GM19468 (cell line): ENCODE data around the gene COL4A5.

Experiments
- ATAC-seq: cut with Tn5 transposase; IDR thresholded peaks from one replicate; pipeline ENCODE4 v1.9.1; 2021; ENCODE audit warnings: mild to moderate bottlenecking, moderate library complexity, moderate number of reproducible peaks; ENCODE audit not compliant: unreplicated experiment; ENCODE audit errors: extremely low read depth

The COL4A5 gene

DNA sequence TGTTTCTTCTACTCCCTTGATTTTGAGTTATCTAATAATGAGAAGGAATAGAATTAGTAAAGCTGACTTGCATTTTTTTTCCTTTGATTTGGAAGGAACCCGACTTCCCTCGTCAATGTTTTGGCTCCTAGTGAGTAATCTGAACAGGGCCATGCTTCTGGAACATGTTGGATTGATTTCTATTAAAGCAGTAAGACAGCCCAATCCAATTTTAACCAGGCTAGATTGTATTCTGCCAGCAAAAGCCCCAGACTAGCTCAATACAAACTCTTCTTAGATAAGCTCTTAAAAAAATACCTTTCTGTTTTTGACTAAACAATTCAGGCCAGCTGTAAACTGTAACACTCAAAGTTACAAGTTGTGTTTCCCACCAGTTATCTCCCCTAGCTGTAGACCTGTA, 170.5 kb downstream of the COL4A5 start:
- ATAC-seq: no peak

DNA sequence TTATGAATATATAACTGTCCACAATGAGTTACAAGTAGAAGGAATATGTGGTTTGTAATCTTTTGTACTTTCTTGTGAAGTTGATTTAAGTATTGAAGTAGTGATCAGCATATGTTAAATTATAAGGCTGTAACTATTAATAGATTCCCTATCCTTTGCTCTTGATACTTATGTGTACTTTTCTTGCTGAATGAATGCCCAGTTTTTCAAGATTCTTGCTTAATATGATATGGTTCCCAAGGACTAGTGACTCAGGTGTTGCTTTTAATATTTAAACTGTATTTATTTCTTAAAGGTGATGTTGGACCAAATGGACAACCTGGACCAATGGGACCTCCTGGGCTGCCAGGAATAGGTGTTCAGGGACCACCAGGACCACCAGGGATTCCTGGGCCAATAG, 175.0 kb downstream of the COL4A5 start:
- no peak for ATAC-seq

DNA sequence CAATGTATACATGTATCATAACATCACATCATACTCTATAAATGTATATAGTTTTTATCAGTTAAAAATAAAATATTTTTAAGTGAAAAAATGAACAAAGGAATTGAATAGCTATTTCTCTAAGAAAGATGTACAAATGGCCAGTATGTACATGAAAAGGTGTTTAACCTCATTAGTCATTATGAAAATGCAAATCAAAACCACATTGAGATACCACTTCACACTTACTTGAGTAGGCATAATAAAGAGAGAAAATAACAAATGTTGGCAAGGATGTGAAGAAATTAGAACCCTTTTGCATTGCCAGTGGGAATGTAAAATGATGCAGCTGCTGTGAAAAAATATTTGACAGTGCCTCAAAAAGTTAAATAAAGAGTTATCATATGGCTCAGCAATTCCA, 201.2 kb downstream of the COL4A5 start:
- ATAC-seq: no peak

DNA sequence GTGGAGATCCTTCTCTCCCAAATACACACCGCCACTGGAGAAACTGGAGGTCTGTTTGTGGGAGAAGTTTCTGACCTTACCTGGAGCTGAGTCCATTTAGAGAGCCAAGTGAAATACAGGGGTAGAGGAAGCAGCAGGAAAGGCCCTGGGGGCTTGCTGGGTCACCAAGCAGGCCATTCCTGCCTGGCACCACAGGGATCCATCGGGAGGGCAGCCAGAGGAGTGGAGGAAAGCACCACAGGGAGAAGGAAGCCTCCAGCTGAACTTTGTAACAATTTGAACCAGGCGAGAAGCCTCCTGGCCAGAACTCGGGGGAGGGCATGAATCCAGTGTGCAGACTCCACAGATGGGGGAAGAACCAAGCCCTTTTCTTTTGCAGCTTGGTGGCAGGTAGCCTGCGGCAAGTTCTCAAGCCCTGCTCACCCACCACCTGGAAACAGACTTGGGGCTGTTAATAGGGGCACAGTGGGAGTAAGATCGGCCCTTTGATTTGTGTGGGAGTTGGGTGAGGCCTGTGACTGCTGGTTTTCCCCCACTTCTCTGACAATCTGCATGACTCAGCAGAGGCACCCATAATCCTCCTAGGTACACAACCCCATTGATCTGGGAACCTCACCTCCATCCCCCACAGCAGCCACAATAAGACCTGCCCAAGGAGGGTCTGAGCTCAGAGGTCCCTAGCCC, 202.1 kb downstream of the COL4A5 start:
- no peak for ATAC-seq

DNA sequence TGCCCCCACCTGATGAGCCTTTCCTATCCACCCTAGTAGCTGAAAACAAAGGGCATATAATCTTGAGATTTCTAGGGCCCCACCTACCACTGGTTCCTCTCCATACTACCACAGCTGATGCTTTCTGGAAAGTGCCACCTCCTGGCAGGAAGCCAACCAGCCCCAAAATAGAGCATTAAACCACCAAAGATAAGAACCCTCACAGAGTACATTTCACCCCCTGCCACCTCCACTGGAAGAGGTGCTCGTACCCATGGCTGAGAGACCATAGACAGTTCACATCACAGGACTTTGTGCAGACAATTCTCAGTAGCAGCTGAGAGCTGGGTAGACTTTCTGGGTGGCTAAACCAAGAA, 202.6 kb downstream of the COL4A5 start:
- no peak for ATAC-seq

DNA sequence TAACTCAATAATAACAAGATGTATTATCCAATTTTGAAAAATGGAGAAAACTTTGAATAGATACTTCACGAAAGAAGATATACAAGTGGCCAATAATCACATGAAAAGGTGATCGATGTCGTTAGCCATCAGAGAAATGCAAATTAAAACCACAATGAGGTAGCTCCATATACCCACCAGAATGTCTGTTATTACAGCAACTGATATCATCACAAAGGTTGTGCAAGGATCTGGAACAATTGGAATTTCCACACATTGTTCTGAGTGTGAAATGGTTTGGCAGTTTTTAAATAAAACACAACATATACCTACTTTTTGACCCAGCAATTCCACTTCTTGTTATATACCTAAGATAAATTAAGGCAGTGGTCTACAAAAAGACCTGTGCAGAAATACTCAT, 225.1 kb downstream of the COL4A5 start:
- no peak for ATAC-seq

DNA sequence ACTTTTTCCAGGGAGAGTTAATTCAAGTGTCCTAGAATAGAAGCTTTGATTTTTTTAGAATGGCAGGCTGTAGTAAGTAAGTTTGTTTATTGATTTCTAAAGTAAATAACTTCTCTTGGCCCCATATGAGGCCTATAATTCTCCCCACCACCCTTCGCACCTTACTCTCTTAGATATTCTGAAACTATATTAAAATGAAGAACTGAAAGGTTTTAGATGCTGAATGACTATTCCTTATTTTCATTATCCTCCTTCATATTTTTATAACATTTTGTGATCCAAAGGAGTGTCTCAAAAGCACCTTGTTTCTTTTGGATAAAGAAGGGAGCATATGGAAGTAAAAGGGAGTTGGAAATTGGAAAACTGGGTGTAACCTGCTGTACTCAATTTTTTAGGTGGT, 226.5 kb downstream of the COL4A5 start:
- ATAC-seq: no peak

DNA sequence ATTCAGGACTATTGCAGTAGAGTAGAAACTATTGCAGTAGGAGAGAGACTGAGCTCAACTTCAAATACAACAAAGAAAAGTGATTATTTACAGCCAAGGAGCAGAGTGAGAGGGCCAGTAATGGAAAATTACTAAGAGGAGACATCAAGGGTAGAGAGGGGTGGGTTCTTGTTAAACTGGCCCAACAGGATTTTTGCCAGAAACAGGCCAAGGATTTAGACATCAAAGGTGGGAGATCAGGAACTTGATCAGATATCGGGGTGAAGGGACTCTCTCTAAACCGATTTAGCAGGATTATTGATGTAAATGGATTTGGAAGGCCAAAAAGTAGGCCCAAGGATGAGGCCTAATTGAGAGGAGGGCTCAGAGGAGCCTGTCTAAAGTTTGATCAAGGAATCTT, 231.9 kb downstream of the COL4A5 start:
- no peak for ATAC-seq

DNA sequence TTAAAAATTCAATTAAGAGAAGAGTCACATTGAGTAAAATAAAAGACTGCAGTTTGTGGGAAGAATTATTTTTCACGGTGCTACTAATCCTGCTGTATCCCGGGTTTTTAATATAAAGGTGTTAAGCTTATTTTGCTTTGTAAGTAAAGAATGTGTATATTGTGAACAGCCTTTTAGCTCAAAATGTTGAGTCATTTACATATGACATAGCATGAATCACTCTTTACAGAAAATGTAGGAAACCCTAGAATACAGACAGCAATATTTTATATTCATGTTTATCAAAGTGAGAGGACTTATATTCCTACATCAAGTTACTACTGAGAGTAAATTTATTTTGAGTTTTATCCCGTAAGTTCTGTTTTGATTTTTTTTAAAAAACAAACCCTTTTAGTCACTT, 257.1 kb downstream of the COL4A5 start:
- no peak for ATAC-seq

DNA sequence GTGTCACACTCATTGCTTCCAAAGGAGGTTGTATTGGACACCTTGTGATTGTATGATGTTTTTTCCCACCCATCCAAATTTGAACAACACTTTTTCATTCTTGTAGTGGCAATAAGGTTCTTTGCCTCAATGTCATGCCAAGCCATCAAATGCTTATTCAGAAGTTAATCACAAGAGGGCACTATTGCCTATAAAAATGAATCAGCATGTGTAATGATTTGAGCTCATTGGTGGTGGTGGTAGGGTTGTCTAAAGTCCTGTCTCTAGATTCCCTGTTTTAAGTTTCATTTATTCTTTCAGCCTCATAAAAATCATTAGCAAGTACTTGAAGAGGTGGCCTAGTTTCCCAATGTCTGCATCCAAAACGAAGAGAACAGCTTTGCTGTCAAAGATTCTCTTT, 259.7 kb downstream of the COL4A5 start:
- ATAC-seq: peak; percentile 34

DNA sequence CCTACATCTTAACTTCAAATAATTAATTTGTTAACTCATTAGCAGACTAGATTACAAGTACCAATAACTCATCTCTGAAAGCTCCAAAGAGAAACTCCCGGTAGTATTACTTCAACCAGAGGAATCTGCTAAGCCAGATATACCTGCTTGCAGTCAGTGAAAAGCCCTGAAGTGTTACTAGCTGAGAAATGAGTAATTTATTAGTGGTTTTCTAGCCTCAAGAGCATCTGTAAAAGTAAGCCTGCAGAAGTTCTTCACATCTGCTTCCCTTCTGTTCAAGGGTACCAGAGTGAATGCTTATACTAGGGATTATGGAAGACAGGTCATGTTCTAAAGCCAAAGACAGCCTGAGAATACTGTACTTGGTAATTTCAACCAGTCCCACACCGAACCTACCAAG, 262.0 kb downstream of the COL4A5 start:
- ATAC-seq: no peak

DNA sequence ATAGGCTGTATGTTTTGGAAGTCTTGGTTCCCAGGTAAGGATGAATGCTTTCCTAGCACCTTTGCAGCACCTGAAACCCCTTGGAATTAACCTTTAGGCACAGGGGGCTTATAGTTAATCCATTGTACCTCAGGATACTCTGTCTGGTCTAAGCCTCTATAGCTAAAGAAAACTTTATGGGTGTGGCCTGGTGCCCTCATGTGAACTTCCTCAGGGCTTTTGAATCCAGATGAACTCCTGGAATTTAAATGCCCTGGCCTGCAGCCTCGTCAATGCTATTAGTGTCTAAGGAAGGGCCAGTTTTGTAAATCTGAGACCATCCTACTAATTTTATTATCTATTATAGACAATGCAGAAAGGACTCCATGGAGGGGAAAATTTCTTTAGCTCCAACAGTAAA, 262.9 kb downstream of the COL4A5 start:
- no peak for ATAC-seq

DNA sequence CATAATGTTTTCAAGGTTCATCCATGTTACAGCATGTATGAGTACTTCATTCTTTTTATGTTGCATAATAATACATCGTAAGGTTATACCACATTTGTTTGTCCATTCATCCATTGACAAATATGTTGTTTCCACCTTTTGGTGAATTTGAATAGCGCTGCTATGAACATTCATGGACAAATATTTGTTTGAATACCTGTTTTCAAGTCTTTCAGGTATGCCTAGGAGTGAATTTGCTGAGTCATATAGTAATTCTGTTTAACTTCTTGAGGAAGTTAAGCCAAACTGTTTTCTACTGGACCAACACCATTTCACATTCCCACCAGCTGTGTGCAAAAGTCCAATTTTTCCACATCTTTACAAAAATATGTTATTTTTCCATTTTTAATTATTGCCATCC, 265.2 kb downstream of the COL4A5 start:
- no peak for ATAC-seq

DNA sequence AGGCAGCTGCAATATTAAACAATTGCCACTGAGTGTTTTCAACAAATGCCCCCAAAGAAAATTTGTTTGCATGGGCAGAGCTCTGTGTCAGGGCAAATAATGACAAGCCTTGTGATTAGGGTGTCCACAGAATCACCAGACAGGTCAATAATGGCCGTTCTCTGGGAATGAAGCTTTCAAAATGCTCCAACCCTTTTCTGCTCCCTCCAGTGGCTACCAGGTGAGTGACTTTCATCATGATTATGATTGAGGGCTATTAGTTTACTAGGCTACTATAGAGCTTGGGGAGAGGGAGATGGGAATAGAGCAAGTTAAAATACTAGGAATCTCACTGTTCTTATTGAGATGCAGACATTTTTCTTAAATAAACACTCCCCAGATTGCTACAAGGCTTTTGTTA, 273.2 kb downstream of the COL4A5 start:
- no peak for ATAC-seq

DNA sequence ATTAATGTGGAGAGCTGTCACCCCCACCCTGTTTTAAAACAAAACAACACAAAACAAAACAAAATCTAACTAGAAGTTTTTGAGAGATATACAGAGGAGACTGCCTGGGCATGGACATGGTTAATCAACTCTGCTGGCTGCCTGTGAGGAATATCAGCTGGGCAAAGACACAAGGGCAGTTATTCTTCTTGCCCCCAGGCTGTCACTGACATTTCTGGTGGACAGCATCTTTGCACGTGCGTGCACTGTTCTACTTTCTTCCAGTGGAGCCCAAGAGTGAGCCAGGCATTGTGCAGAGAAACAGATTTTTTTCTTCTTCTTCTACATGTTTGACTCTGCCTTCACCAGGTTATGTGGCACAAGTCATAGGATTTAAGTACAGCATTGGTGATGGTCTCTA, 282.9 kb downstream of the COL4A5 start:
- ATAC-seq: no peak

DNA sequence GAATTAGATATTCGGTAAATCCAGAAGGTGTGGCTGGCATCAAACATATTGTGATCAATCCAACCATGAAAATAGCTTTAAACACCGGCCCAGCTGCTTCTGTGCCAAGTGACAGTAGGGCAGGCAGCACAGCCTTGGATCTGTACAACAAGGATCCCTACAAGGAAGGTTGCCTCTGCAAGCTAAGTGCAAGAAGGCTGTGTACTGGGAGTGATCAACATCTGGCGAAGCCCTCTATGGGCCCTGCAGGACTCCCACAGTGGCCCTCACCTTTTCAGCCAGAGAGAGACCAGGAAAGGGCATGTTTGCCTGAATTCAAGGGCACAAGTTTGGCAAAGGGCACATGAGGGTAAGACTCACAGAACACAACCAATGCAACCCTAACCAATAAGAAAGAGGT, 287.1 kb downstream of the COL4A5 start:
- ATAC-seq: no peak

DNA sequence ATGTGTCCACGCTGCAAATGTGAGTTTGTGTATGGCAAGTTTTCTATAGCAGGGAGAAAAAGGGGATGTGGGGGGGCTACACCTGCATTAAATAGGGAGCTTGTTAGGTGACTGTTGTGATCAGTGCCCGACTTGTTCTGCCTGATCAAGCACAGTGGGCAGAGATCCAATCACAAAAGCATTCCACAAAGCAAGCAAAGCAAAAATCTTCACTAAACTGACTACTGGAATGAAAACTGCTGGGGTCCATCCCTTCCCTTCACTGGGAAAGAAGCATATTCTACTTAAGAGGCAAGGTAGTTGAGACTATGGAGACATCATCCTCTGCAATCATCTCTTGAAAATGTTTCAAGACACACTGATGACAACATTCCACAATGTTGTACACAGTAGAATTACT, 291.5 kb downstream of the COL4A5 start:
- ATAC-seq: no peak

DNA sequence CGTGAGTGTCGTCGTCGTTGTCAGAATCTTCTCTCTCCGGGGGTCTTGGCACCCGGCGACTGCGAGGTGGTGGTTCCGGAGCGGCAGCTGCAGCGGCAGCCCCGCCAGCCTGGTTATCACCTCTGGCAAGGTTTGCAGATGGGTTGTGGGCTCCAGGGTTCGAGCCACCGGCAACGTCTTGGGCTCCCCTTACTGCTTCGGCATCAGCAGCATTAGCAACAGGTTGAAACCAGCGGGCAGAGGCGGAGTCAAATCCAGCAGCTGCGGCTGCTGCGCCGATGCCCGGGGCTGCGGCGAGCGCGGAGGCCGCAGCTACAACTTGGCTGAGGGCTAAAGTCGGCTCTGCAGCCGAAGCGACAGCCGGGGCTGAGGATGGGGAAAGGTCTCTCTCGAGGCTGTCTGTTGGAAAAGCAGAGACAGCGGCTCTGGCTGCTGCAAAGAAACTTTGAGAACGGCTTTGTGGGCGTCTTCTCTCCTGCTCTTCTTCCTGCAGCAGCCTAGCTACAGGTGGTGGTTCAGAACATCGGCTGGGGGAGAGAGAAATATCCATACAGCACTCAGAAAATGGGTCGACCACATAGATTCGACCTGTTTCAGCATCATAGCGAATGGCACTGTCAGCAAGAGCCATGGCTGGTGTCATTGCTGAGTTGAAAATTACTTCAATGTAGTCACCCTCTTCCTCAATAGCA, 293.1 kb downstream of the COL4A5 start:
- no peak for ATAC-seq

DNA sequence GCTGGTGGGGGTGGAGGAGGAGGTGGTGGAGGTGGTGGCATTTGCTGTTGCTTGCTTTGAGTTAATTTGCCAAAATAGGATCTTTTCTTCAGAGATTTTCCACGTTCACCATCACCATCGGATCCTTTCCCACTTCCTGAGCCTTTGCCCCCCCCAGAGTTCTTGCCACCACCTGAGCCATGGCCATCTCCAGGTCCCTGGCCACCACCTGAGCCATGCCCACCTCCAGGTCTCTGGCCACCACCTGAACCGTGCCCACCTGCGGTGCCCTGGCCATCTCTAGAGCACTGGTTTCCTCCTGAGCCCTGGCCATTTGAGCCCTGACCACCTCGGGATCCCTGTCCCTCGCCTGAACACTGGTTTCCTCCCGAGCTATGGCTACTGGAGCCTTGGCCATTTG, 294.8 kb downstream of the COL4A5 start:
- ATAC-seq: no peak

DNA sequence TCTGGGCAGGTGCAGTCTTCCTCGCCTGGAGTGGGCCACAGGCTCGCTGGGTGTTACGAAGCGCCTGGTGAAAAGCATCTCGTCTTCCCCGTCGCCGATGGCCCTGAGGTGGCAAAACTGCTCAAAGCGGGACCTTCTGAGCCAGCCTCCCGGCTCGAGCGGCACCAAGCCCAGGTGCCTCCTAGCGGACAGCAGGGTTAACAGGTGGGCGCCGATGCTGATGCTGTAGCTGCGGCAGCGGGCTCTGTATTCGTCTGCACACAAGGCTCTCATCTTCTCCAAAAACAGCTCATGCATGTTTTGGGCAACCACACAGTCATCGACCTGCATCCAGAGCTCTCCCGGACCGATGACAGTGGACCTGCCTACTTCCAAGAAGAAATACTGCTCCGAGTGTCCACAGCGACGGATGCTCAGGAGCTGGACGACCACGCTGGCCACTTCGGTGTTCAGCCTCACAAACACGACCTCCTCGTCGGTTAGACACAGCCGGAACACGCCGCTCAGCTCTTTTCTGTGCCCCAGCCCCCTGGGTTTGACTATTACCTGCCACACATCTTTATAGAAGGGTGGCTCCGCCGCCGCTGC, 295.5 kb downstream of the COL4A5 start:
- ATAC-seq: no peak

DNA sequence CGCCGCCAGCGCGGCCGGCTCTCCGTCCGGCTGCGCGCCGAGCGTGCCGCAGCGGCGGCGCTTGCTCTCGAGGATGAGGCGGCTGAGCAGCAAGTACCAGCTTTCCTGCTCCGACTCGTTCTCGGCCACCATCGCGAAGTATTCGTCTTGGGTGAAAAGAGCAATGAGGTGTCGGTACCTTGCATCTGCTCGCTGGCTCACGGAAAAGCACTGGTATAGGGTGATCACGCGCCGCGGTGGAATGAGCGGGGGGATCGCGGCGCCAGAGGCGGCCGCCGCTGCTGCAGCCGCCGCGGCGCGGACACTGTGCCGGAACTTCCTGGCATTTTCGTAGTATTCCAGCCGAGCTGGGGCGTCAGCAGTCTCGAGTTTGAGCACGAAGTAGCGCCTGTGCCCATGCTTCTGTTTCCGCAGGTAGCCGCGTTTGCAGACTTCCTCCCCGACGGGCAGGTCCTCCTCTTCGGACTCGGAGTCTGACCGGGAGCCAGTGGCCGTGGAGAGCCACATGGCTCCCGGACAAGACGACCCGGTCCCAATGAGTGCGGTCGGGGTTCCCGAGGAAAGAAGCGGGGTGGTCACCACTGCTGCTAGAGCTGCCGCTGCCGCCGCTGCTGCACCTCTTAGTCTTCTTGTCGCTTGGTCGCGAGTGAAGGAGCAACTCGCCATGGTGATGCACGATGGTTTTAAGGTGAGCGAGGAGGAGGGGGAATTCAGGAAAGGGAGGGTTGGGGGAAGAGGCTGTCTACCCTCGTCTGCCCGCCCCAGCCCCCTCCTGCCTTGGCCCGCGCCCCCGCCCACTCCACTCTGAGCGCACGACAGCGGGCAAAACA, 296.3 kb downstream of the COL4A5 start:
- no peak for ATAC-seq
